ENCODE measurements around the gene MACROD2.

MACROD2 gene

GRCh38 chr20:14566505-14566904 is 571.2 kb downstream of the MACROD2 start:
- TF ChIP-seq CTCF (IDR thresholded peaks at IDR 0.05; ENCODE audit: borderline replicate concordance, insufficient read depth, low read depth, low read length) = no peak
- H3K4me3 ChIP-seq (ENCODE audit: low read depth, low read length) = no peak overlapping the region

- TF ChIP-seq CTCF (IDR thresholded peaks at IDR 0.05; ENCODE audit: borderline replicate concordance, insufficient read depth, low read depth, low read length) = no peak
Observed at GRCh38 chr20:14568225-14568624, 572.9 kb downstream of the MACROD2 start.

GRCh38 chr20:14568701-14569100 is 573.4 kb downstream of the MACROD2 start:
- no peak for TF ChIP-seq CTCF (IDR thresholded peaks at IDR 0.05; ENCODE audit: borderline replicate concordance, insufficient read depth, low read depth, low read length)
- no peak overlapping the region for H3K4me3 ChIP-seq (ENCODE audit: low read depth, low read length)

More at GRCh38 chr20:14568225-14568624, 572.9 kb downstream of the MACROD2 start:
- H3K4me3 ChIP-seq (ENCODE audit: low read depth, low read length) = no peak overlapping the region

- TF ChIP-seq CTCF (IDR thresholded peaks at IDR 0.05; ENCODE audit: borderline replicate concordance, insufficient read depth, low read depth, low read length) = no peak
- H3K4me3 ChIP-seq (ENCODE audit: low read depth, low read length) = no peak overlapping the region
Observed at GRCh38 chr20:14569641-14570040, 574.3 kb downstream of the MACROD2 start.

- no peak for TF ChIP-seq CTCF (IDR thresholded peaks at IDR 0.05; ENCODE audit: borderline replicate concordance, insufficient read depth, low read depth, low read length)
- H3K4me3 ChIP-seq (ENCODE audit: low read depth, low read length) = no peak overlapping the region
Observed at GRCh38 chr20:14570811-14571210, 575.5 kb downstream of the MACROD2 start.

- no peak overlapping the region for H3K4me3 ChIP-seq (ENCODE audit: low read depth, low read length)
- TF ChIP-seq CTCF (IDR thresholded peaks at IDR 0.05; ENCODE audit: borderline replicate concordance, insufficient read depth, low read depth, low read length) = no peak
Observed at GRCh38 chr20:14573676-14574075, 578.4 kb downstream of the MACROD2 start.

- no peak for TF ChIP-seq CTCF (IDR thresholded peaks at IDR 0.05; ENCODE audit: borderline replicate concordance, insufficient read depth, low read depth, low read length)
- no peak overlapping the region for H3K4me3 ChIP-seq (ENCODE audit: low read depth, low read length)
Observed at GRCh38 chr20:14576196-14576877, 581.0 kb downstream of the MACROD2 start.

All from GM12875 (cell line).